ENCODE data around the gene ANO3.

ANO3 gene

DNA sequence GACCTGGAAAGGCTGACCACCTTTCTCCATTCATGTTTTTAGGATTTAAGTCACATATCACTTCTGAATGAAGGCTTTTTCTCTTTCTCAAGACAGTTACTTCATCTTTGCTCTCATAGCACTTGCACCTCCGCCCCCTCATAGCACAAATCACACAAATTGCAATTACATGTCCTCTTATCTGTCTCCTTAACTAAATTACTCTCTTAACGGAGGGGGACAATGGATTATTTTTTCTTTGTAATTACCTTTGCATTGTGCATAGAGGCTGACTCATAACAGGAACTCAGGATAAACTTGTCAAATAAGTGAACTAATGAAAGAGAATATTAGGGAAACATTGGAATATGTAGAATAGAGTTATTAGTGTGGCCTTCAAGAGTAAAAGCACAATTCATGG, 145.5 kb downstream of the ANO3 start:
- no peak overlapping the region for H4K5ac ChIP-seq (ENCODE audit: low read length)
- no peak overlapping the region for H2BK120ac ChIP-seq (ENCODE audit: low read depth, low read length)
- H3K79me1 ChIP-seq (ENCODE audit: low read length): no peaks in the 10 kb centered on the region
- no peak overlapping the region for H3K27ac ChIP-seq (ENCODE audit: low read depth, low read length)
- H2AK5ac ChIP-seq (ENCODE audit: low read length): no peak overlapping the region
- H3K4me2 ChIP-seq (ENCODE audit: low read length): no peak overlapping the region
- no peak overlapping the region for H4K8ac ChIP-seq (ENCODE audit: low read depth, low read length)
- H2BK15ac ChIP-seq (replicated peaks; ENCODE audit: low read depth): no peak overlapping the region
- no peak overlapping the region for H3K23ac ChIP-seq (ENCODE audit: low read length)
- WGBS (ENCODE audit: extremely low coverage, insufficient coverage, low lambda C conversion rate): no CpG with 5 or more reads among the region's 2 CpGs
- H2BK5ac ChIP-seq (ENCODE audit: low read length): no peak overlapping the region
- H3K56ac ChIP-seq (ENCODE audit: low read length): no peak overlapping the region
- no peaks in the 10 kb centered on the region for H3K79me2 ChIP-seq (ENCODE audit: control insufficient read depth, insufficient read depth, low read length)
- no peak overlapping the region for H3K4me3 ChIP-seq (ENCODE audit: low read length)
- no peak overlapping the region for H3K4ac ChIP-seq (ENCODE audit: low read depth, low read length)
- H3K18ac ChIP-seq (ENCODE audit: low read length): no peak overlapping the region
- DNase-seq: no peak
- H3K36me3 ChIP-seq (ENCODE audit: control insufficient read depth, insufficient read depth, low read length): no peaks in the 10 kb centered on the region
- no peaks in the 10 kb centered on the region for H3K27me3 ChIP-seq (ENCODE audit: insufficient read depth, low read length, poor library complexity)
- H3K9ac ChIP-seq (ENCODE audit: low read length): no peak overlapping the region
- no peaks in the 10 kb centered on the region for H3K4me1 ChIP-seq (ENCODE audit: control insufficient read depth, low read depth, low read length)

DNA sequence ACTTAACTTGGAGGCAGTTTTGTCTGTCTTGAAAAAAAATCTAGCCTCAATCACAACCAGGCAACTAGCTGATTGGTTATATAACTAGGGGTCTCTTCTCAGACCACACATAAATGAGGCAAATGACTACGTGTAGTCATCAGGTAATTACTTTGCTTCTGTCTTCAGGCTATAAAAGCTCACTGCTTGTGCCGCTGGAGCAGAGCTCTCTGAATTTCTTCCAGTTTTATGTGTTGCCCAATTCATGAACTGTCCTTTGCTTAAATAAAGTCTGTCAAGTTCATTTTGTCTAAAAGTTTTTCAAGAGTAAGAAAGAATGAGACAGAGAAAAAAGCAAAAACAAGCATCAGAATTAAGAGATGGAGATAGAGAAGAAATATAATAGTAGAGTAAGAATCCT, 146.8 kb downstream of the ANO3 start:
- H4K8ac ChIP-seq (ENCODE audit: low read depth, low read length): no peak overlapping the region
- H4K5ac ChIP-seq (ENCODE audit: low read length): no peak overlapping the region
- no peak overlapping the region for H3K18ac ChIP-seq (ENCODE audit: low read length)
- no peak overlapping the region for H3K4ac ChIP-seq (ENCODE audit: low read depth, low read length)
- DNase-seq: no peak
- no peaks in the 10 kb centered on the region for H3K36me3 ChIP-seq (ENCODE audit: control insufficient read depth, insufficient read depth, low read length)
- no peak overlapping the region for H2BK120ac ChIP-seq (ENCODE audit: low read depth, low read length)
- no peak overlapping the region for H3K56ac ChIP-seq (ENCODE audit: low read length)
- no peak overlapping the region for H2BK15ac ChIP-seq (replicated peaks; ENCODE audit: low read depth)
- H3K79me1 ChIP-seq (ENCODE audit: low read length): no peaks in the 10 kb centered on the region
- H2AK5ac ChIP-seq (ENCODE audit: low read length): no peak overlapping the region
- H3K4me3 ChIP-seq (ENCODE audit: low read length): no peak overlapping the region
- no peaks in the 10 kb centered on the region for H3K79me2 ChIP-seq (ENCODE audit: control insufficient read depth, insufficient read depth, low read length)
- H2BK5ac ChIP-seq (ENCODE audit: low read length): no peak overlapping the region
- H3K4me2 ChIP-seq (ENCODE audit: low read length): no peak overlapping the region
- no CpG with 5 or more reads among the region's 2 CpGs for WGBS (ENCODE audit: extremely low coverage, insufficient coverage, low lambda C conversion rate)
- H3K4me1 ChIP-seq (ENCODE audit: control insufficient read depth, low read depth, low read length): no peaks in the 10 kb centered on the region
- H3K23ac ChIP-seq (ENCODE audit: low read length): no peak overlapping the region
- H3K27me3 ChIP-seq (ENCODE audit: insufficient read depth, low read length, poor library complexity): no peaks in the 10 kb centered on the region
- H3K9ac ChIP-seq (ENCODE audit: low read length): no peak overlapping the region
- H3K27ac ChIP-seq (ENCODE audit: low read depth, low read length): no peak overlapping the region

- no peak overlapping the region for H3K4me3 ChIP-seq (ENCODE audit: low read length)
- no peak overlapping the region for H3K18ac ChIP-seq (ENCODE audit: low read length)
- H4K8ac ChIP-seq (ENCODE audit: low read depth, low read length): no peak overlapping the region
- H3K36me3 ChIP-seq (ENCODE audit: control insufficient read depth, insufficient read depth, low read length): no peaks in the 10 kb centered on the region
- WGBS (ENCODE audit: extremely low coverage, insufficient coverage, low lambda C conversion rate): no CpG with 5 or more reads among the region's 3 CpGs
- no peak overlapping the region for H3K56ac ChIP-seq (ENCODE audit: low read length)
- H2BK120ac ChIP-seq (ENCODE audit: low read depth, low read length): no peak overlapping the region
- H3K79me2 ChIP-seq (ENCODE audit: control insufficient read depth, insufficient read depth, low read length): no peaks in the 10 kb centered on the region
- no peaks in the 10 kb centered on the region for H3K4me1 ChIP-seq (ENCODE audit: control insufficient read depth, low read depth, low read length)
- DNase-seq: no peak
- no peaks in the 10 kb centered on the region for H3K27me3 ChIP-seq (ENCODE audit: insufficient read depth, low read length, poor library complexity)
- no peak overlapping the region for H3K4me2 ChIP-seq (ENCODE audit: low read length)
- H2BK5ac ChIP-seq (ENCODE audit: low read length): no peak overlapping the region
- H3K9ac ChIP-seq (ENCODE audit: low read length): no peak overlapping the region
- no peak overlapping the region for H3K23ac ChIP-seq (ENCODE audit: low read length)
- no peaks in the 10 kb centered on the region for H3K79me1 ChIP-seq (ENCODE audit: low read length)
- H2BK15ac ChIP-seq (replicated peaks; ENCODE audit: low read depth): no peak overlapping the region
- no peak overlapping the region for H2AK5ac ChIP-seq (ENCODE audit: low read length)
- no peak overlapping the region for H4K5ac ChIP-seq (ENCODE audit: low read length)
- no peak overlapping the region for H3K4ac ChIP-seq (ENCODE audit: low read depth, low read length)
- no peak overlapping the region for H3K27ac ChIP-seq (ENCODE audit: low read depth, low read length)
Measured at GRCh38 chr11:26480041-26480440, 148.1 kb downstream of the ANO3 start.

- H3K27me3 ChIP-seq (ENCODE audit: insufficient read depth, low read length, poor library complexity): no peaks in the 10 kb centered on the region
- no peak overlapping the region for H4K5ac ChIP-seq (ENCODE audit: low read length)
- H4K8ac ChIP-seq (ENCODE audit: low read depth, low read length): no peak overlapping the region
- H3K4ac ChIP-seq (ENCODE audit: low read depth, low read length): no peak overlapping the region
- no peak overlapping the region for H2BK120ac ChIP-seq (ENCODE audit: low read depth, low read length)
- H3K4me2 ChIP-seq (ENCODE audit: low read length): no peak overlapping the region
- H2BK15ac ChIP-seq (replicated peaks; ENCODE audit: low read depth): no peak overlapping the region
- H3K18ac ChIP-seq (ENCODE audit: low read length): no peak overlapping the region
- no peak overlapping the region for H3K9ac ChIP-seq (ENCODE audit: low read length)
- no peak overlapping the region for H3K4me3 ChIP-seq (ENCODE audit: low read length)
- no peak overlapping the region for H3K56ac ChIP-seq (ENCODE audit: low read length)
- H3K4me1 ChIP-seq (ENCODE audit: control insufficient read depth, low read depth, low read length): no peaks in the 10 kb centered on the region
- WGBS (ENCODE audit: extremely low coverage, insufficient coverage, low lambda C conversion rate): no CpG with 5 or more reads among the region's 2 CpGs
- no peaks in the 10 kb centered on the region for H3K36me3 ChIP-seq (ENCODE audit: control insufficient read depth, insufficient read depth, low read length)
- no peaks in the 10 kb centered on the region for H3K79me2 ChIP-seq (ENCODE audit: control insufficient read depth, insufficient read depth, low read length)
- H3K27ac ChIP-seq (ENCODE audit: low read depth, low read length): no peak overlapping the region
- no peak overlapping the region for H3K23ac ChIP-seq (ENCODE audit: low read length)
- no peaks in the 10 kb centered on the region for H3K79me1 ChIP-seq (ENCODE audit: low read length)
- DNase-seq: no peak
- no peak overlapping the region for H2AK5ac ChIP-seq (ENCODE audit: low read length)
- no peak overlapping the region for H2BK5ac ChIP-seq (ENCODE audit: low read length)
Measured at GRCh38 chr11:26483108-26483507, 151.2 kb downstream of the ANO3 start.

GRCh38 chr11:26490546-26490945, 158.6 kb downstream of the ANO3 start:
- Histone ChIP-seq H3K4ac (ENCODE audit: low read depth, low read length) (no peak overlapping the region), H3K4me3 (ENCODE audit: low read length) (no peak overlapping the region), H3K27ac (ENCODE audit: low read depth, low read length) (no peak overlapping the region), H2BK15ac (replicated peaks; ENCODE audit: low read depth) (no peak overlapping the region), H3K79me2 (ENCODE audit: control insufficient read depth, insufficient read depth, low read length) (no peaks in the 10 kb centered on the region), H3K4me2 (ENCODE audit: low read length) (no peak overlapping the region), H3K18ac (ENCODE audit: low read length) (no peak overlapping the region), H3K79me1 (ENCODE audit: low read length) (no peaks in the 10 kb centered on the region), H4K8ac (ENCODE audit: low read depth, low read length) (no peak overlapping the region), H2AK5ac (ENCODE audit: low read length) (no peak overlapping the region), H3K23ac (ENCODE audit: low read length) (no peak overlapping the region), H2BK120ac (ENCODE audit: low read depth, low read length) (no peak overlapping the region), H4K5ac (ENCODE audit: low read length) (no peak overlapping the region), H3K9ac (ENCODE audit: low read length) (no peak overlapping the region), H3K56ac (ENCODE audit: low read length) (no peak overlapping the region), H2BK5ac (ENCODE audit: low read length) (no peak overlapping the region), H3K36me3 (ENCODE audit: control insufficient read depth, insufficient read depth, low read length) (no peaks in the 10 kb centered on the region), H3K4me1 (ENCODE audit: control insufficient read depth, low read depth, low read length) (no peaks in the 10 kb centered on the region), H3K27me3 (ENCODE audit: insufficient read depth, low read length, poor library complexity) (no peaks in the 10 kb centered on the region)
- WGBS (ENCODE audit: extremely low coverage, insufficient coverage, low lambda C conversion rate): no CpG with 5 or more reads among the region's 6 CpGs
- DNase-seq: no peak

GRCh38 chr11:26493616-26494015, 161.7 kb downstream of the ANO3 start:
- H3K4ac ChIP-seq (ENCODE audit: low read depth, low read length): no peak overlapping the region
- H3K36me3 ChIP-seq (ENCODE audit: control insufficient read depth, insufficient read depth, low read length): no peaks in the 10 kb centered on the region
- no peak overlapping the region for H3K9ac ChIP-seq (ENCODE audit: low read length)
- H3K18ac ChIP-seq (ENCODE audit: low read length): no peak overlapping the region
- no peak overlapping the region for H2AK5ac ChIP-seq (ENCODE audit: low read length)
- no peak overlapping the region for H2BK120ac ChIP-seq (ENCODE audit: low read depth, low read length)
- no peak overlapping the region for H4K5ac ChIP-seq (ENCODE audit: low read length)
- no peaks in the 10 kb centered on the region for H3K79me2 ChIP-seq (ENCODE audit: control insufficient read depth, insufficient read depth, low read length)
- H2BK5ac ChIP-seq (ENCODE audit: low read length): no peak overlapping the region
- H3K23ac ChIP-seq (ENCODE audit: low read length): no peak overlapping the region
- no peak overlapping the region for H3K27ac ChIP-seq (ENCODE audit: low read depth, low read length)
- H4K8ac ChIP-seq (ENCODE audit: low read depth, low read length): no peak overlapping the region
- H3K4me3 ChIP-seq (ENCODE audit: low read length): no peak overlapping the region
- no peaks in the 10 kb centered on the region for H3K4me1 ChIP-seq (ENCODE audit: control insufficient read depth, low read depth, low read length)
- no CpG with 5 or more reads among the region's 1 CpG for WGBS (ENCODE audit: extremely low coverage, insufficient coverage, low lambda C conversion rate)
- DNase-seq: no peak
- no peak overlapping the region for H2BK15ac ChIP-seq (replicated peaks; ENCODE audit: low read depth)
- H3K4me2 ChIP-seq (ENCODE audit: low read length): no peak overlapping the region
- H3K27me3 ChIP-seq (ENCODE audit: insufficient read depth, low read length, poor library complexity): no peaks in the 10 kb centered on the region
- no peaks in the 10 kb centered on the region for H3K79me1 ChIP-seq (ENCODE audit: low read length)
- H3K56ac ChIP-seq (ENCODE audit: low read length): no peak overlapping the region
